PFSK-1 (cell line): Measurements from ENCODE around the gene SLC39A10.

Experiments
- TAF1 ChIP-seq: IDR thresholded peaks from 2 replicates; pipeline ENCODE4 v1.6.1; 2012; ENCODE audit warnings: low read length, control low read depth, borderline replicate concordance; ENCODE audit not compliant: insufficient read depth
- TF ChIP-seq, protein P1 (sequence below), 2 experiments: IDR thresholded peaks; 2 replicates each; pipeline versions ENCODE4 v1.6.1 to v1.8.0; 2011 to 2012; ENCODE audit warnings: low read depth in 2 of 2, low read length in 2 of 2, control low read depth in 1 of 2, inconsistent platforms in 1 of 2, mild to moderate bottlenecking in 1 of 2, moderate library complexity in 1 of 2; ENCODE audit not compliant: insufficient read depth in 1 of 2

- TF ChIP-seq, protein P1, sequence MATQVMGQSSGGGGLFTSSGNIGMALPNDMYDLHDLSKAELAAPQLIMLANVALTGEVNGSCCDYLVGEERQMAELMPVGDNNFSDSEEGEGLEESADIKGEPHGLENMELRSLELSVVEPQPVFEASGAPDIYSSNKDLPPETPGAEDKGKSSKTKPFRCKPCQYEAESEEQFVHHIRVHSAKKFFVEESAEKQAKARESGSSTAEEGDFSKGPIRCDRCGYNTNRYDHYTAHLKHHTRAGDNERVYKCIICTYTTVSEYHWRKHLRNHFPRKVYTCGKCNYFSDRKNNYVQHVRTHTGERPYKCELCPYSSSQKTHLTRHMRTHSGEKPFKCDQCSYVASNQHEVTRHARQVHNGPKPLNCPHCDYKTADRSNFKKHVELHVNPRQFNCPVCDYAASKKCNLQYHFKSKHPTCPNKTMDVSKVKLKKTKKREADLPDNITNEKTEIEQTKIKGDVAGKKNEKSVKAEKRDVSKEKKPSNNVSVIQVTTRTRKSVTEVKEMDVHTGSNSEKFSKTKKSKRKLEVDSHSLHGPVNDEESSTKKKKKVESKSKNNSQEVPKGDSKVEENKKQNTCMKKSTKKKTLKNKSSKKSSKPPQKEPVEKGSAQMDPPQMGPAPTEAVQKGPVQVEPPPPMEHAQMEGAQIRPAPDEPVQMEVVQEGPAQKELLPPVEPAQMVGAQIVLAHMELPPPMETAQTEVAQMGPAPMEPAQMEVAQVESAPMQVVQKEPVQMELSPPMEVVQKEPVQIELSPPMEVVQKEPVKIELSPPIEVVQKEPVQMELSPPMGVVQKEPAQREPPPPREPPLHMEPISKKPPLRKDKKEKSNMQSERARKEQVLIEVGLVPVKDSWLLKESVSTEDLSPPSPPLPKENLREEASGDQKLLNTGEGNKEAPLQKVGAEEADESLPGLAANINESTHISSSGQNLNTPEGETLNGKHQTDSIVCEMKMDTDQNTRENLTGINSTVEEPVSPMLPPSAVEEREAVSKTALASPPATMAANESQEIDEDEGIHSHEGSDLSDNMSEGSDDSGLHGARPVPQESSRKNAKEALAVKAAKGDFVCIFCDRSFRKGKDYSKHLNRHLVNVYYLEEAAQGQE (IDR thresholded peaks at IDR 0.05; ENCODE audit: insufficient read depth in 1 of 2, low read depth in 2 of 2, low read length in 2 of 2): no peak
- no peak for TF ChIP-seq TAF1
Observed at GRCh38 chr2:195734395-195734794, 77.4 kb downstream of the SLC39A10 start.
